GM18508 (cell line): Measurements from ENCODE around the gene RBM5.

Experiments
- ATAC-seq: cut with Tn5 transposase; IDR thresholded peaks from one replicate; pipeline ENCODE4 v1.9.1; 2021; ENCODE audit warnings: moderate number of reproducible peaks; ENCODE audit not compliant: insufficient read depth, unreplicated experiment

RBM5 gene

GRCh38 chr3:50137531-50137930, 48.8 kb downstream of the RBM5 start:
- no peak for ATAC-seq

- no peak for ATAC-seq
Measured at GRCh38 chr3:50138266-50139200, 49.8 kb downstream of the RBM5 start.

DNA sequence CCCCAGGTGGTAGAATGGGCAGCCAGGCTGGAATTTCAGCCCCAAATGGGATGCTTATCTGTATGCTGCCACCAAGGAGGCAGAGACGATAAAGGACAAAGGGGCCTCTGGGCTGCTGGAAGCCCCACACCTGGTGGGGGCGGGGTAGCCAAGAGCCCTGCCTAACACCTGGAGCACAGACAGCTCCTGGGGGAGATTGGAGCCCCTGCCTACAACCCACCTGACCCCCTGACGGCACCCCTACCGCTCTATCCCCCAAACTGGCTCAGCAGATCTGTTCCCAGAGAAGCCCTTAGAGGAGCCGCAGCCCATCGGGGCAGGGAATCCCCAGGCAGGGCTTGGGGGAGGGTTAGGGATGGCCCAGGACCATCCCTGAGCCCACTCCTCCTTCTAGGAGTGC, 50.6 kb downstream of the RBM5 start:
- no peak for ATAC-seq

GRCh38 chr3:50139718-50140423, 51.2 kb downstream of the RBM5 start:
- ATAC-seq, result no peak

GRCh38 chr3:50140990-50141389, 52.3 kb downstream of the RBM5 start:
- ATAC-seq, result no peak

DNA sequence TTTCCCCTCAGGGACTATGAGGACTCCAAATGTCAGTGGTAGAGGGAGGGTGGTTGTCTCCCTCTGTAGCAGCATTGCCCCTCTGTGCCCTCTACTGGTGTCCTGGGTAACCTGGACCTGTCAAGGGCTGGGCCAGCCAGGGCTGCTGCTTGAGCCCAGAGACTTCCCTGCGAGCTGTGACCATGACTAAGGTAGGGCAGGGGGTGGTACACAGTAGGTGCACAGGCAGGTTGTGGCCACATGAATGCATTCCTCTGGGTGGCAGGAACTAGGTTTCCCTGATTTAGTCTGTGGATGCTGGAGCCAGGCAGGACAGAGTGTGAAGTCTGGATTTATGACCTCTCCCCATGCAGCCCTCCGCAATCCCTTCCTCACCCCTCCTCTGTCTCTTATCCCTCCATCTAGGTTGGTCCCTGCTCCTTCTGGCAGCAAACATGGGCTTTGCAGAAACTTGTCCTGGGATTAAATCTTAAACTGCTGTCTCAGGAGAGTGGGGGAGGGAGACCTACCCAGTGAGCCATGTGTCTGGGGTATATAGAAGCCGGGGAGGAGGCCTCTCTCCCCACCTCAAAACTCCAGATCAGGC, 57.7 kb downstream of the RBM5 start:
- no peak for ATAC-seq

DNA sequence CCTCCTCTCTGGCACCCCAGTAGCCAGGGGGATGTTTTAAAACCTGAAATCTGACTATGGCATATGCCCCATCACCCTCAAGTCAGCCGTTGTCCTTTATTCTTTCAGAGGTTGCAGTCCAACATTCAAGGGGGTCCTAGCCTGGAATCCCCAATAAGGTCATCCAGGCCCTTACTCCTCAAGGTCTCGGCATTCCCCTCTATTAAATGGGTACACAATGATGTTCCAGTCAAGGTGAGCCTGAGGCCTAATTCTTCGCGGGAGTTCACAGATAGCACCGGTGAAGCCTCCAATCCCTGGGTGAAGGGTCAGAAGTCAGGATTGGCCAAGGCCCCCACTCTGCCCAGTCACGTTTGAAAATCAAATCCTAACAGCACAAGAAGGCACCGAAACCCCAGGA, 58.3 kb downstream of the RBM5 start:
- ATAC-seq, result no peak

DNA sequence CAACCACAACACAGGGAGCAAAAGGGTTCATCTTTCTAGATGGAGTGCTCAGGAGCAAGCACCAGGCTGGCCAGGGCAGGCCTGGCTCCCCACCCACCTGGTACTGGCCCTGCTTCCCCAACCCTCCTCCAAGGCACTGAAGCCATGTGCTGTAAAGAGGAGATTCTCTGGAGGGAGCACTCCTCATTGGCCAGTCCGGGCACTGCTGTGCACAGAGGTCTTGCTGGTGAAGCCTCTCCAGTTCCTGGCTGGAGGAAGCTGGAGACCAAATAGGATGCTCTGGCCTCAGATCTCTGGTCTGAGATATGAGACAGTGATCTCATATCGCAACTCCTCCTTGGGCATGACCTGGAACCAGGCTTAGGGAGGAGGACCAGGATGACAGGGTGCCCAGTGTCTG, 58.7 kb downstream of the RBM5 start:
- no peak for ATAC-seq

DNA sequence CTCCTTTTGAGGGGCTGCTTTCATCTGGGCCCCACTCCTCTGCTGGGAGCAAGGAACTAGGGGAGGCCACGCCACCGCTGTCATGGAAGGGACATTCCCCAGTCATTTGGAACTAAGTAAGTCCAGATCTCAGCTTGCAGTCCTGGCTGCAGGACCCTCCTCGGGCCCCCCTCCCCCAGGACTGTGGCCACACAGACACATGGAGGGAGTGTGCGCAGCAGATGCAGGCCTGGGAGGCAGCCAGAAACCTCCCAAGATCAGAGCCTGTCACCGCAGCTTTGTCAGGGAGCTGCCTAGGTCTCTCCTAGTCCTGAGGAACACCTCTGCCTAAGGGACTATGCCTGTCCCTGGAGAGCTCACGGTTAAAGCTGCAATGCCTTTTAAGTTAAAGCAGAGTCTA, 59.1 kb downstream of the RBM5 start:
- no peak for ATAC-seq

GRCh38 chr3:50150404-50150750, 61.7 kb downstream of the RBM5 start:
- no peak for ATAC-seq

DNA sequence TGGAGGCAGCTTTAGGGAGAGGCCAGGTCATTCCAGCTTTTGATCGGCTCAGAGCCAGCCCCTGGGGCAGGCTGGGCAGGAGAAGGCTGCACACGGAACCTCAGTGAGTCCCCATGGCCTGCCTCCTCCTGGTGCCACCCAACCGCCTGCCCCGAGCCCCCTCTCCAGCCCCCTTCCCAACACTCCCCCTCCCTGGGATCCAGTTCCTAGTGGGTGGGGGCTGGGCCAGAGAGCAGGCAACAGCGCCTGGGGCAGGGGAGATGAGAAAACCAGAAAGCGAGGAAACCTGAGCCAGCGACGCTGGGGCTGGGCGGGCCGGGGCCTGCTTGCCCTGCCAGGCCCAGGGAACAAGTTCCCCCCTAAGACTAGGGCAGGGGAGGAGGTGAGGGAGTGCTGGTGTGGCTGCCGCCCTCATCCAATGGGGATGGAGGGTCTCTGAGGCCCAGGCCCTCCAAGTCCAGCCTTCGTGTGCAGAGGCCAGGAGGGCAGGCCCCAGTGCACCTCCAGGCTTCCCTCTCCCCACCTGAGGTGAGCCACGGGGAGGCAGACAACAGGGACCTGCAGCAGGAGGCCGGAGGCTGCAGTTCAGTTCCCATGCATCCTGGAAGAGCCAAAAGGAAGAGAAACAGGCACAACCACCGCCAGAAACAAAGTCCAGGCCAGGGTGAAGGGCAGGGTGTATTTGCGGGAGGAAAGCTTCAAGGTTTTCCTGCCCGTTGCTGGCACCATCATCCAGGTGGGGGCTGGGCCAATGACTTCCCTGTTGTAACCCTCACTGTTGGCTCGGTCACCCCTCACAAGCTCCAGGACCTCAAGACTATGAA, 62.4 kb downstream of the RBM5 start:
- no peak for ATAC-seq

GRCh38 chr3:50151728-50152127, 63.0 kb downstream of the RBM5 start:
- ATAC-seq, result no peak

DNA sequence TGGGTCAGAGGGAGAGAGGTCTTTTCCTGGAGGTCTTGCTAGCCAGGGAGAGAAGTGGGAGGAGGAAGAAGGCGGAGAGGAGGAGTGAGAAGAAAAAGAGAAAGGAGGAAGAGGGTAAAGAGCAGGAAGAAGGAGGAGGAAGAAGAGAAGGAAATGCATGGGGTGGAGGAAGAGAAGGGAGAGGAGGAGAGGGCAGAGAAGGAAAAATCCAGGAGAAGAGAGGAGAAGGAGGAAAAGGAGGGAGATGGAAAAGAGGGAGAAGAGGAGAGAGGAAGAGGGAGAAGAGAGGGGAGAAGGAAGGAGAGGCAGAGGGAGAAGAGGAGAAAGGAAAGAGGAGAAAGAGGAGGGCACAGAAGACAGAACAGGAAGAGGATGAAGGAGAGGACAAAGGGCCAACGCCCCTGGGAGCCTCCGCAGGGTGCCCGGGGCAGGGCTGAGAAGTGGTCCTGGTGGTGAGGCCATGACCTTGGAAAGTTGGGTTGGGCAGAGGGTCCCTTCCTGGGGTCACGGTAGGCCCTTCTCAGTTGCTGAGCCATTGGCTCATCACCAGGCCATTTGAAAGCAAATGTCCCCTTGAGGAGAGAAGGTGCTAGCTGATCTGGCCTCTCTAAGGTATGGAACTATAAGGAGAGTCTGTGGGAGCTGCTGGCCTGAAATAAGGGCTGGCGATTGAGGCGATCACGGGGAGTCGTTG, 65.2 kb downstream of the RBM5 start:
- ATAC-seq, result no peak

GRCh38 chr3:50154476-50154839, 65.7 kb downstream of the RBM5 start:
- no peak for ATAC-seq

- no peak for ATAC-seq
Measured at GRCh38 chr3:50154840-50155490, 66.2 kb downstream of the RBM5 start, which contains the start of gene SEMA3F. Gene SEMA3F, plus strand, starts transcription at chr3:50155324. Its CDS starts 4,299 bp downstream, at chr3:50159623.

DNA sequence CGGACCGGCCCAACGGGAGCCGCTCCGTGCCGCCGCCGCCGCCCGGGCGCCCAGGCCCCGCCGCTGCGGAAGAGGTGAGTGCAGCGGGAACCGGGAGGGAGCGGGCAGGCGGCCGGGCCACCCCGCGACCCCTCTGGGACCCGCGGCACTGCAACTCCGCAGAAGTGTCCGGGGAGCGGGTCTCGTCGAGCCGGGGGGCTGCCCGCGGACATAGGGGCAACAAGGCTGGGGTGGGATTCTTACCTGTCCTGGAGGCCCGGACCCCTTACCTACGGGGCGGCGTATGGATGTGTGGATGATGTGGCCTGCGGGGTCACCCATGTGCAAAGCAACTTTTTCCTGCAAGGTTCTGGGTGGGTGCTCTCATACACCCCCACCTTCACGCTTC, 66.8 kb downstream of the RBM5 start:
- no peak for ATAC-seq

DNA sequence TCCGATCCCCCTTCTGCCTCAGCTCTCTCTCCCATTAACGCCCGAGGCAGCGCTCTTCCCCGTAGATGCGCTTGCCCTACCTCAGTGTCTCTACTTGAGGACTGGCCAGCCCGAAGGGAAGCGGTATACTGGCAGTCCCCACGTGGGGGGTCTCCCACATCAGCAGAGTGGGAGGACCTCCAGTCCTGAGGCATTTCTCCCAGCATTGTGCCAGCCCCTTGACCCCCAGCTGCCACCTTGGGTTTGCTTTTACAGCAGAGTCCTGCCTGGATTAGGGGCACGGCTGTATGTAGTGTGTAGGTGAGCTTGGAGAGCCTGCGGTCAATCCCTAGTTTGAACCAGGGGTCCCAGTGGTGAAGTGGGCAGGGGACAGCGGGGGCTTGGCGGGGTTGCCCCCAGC, 67.2 kb downstream of the RBM5 start:
- ATAC-seq, result no peak

DNA sequence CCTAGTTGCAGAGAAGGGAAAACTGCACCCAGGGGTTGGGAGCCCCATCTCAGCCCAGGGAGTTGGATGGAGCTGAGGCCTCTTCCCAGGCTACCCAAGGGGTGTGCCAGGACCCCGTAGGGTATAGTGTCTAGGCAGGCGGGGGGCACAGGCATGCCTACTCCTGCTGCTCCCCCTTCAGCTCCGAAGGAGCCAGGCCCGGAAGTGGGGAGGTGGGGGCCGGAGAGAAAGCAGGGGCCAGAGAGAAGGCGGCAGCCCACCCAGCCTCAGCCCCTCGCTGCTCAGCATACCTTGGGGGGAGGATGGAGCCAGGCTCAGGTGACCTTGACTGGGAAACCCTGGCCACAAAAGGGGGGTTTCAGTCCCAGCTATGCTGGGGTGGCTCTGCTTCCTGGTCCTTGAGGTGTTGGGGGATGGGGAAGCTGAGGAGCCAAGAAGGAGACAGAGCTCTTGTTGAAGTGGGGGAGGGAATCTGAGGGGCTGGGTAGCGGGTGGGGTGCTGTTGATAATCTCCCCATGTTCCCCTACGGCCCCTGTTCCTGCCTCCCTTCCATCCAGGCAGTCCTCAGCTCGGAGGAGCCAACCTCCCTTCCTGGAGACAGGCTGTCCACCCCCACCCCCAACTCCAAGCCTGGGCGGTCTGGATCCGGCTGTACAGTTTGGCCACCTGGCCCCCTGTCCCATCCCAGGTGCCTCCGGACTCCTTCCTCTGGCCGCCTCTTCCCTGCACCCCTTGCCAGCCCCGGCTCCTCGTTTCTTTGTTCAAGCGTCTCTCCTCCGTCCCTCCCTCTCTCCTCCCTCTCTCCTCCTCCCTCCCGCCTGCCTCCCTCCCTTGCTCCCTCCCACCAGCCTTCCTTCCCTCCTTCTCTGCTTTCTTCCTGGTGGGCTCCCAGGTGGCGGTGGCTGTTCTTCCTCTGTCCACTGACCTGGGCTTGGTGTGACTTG, 68.1 kb downstream of the RBM5 start:
- no peak for ATAC-seq
